ENCODE data around the gene NPHP4.

NPHP4 gene

DNA sequence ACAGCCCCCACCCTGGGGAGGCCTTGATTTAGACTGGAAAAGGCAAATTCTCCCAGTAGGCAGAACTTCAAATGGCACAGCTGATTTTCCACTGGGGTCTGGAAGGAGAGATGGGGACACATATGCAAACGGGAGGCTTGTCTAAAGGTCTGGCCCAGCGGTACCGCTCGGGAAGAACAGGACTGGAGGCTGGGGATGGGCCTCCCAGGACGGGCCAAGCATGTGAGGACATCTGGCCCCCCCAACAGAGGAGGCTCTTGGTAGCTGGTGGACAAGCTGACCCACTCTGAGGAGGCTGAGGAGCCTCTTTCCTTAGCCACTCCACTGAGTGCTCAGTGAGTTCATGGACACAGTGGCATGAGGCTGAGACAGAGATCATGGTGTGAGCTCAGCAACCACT is 170.0 kb downstream of the NPHP4 start:
- no peak for DNase-seq

- DNase-seq, result no peak
Observed at GRCh38 chr1:5821540-5822176, 170.6 kb downstream of the NPHP4 start.

GRCh38 chr1:5820026-5820421 is 172.2 kb downstream of the NPHP4 start:
- DNase-seq, result no peak

DNA sequence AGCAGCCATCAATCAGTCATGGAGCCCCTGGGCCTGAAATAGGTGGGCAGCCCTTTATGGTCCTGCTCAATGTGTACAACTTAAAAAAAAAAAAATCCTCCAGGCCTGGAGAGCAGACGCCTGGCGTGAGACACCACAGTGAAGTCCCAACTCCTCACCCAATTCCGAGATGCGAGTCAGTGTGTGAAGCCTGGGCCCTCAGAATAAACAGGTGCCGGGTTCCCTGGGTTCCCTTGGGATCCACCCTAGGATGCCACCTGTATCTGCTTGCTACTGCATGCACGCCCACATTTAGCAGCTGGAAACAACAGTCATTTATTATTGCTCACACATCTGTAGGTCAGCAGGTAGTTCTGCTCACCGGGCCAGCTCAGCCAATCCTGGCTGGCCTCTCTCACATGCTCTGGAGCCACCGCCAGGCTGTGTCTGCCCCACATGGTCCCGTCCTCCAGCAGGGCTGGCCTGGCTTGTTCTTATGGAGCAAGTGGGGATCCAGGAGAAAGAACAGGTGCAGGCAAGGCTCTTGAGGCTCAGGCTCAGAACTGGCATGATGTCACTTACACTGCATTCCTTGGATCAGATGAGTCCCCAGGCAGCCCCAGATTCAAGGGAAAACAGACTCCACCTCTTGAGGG is 172.7 kb downstream of the NPHP4 start:
- no peak for DNase-seq

- no peak for DNase-seq
Observed at GRCh38 chr1:5818755-5819154, 173.5 kb downstream of the NPHP4 start.

DNA sequence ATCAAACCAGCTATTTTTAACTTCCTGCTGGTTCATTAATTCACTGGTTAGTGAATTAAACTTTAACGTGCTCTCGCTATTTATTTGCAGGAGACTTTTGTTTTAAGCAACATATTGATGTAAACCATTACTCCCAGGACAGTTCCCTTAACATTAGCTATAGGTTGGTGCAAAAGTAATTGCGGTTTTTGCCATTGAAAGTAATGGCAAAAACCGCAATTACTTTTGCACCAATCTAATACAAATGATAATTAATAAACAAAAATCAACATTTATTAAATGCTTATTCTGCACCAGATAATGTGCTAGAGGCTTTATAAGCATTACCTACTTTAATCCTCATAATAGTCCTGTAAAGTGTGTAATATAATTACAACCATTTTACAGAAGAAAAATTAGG is 176.5 kb downstream of the NPHP4 start:
- DNase-seq, result no peak

GRCh38 chr1:5815211-5815610 is 177.0 kb downstream of the NPHP4 start:
- no peak for DNase-seq

- no peak for DNase-seq
Observed at GRCh38 chr1:5814046-5814619, 178.1 kb downstream of the NPHP4 start.

- no peak for DNase-seq
Observed at GRCh38 chr1:5813480-5813879, 178.7 kb downstream of the NPHP4 start.
